GM19467 (cell line): ENCODE data around the gene ADGRL2.
"Not testable (repeated sequence)": the region's sequence is repeated elsewhere in the genome, so short reads cannot be mapped to it uniquely, and the experiment has no call there.

Source experiments
- ATAC-seq: cut with Tn5 transposase; IDR thresholded peaks from one replicate; pipeline ENCODE4 v1.9.1; 2021; ENCODE audit warnings: mild to moderate bottlenecking, moderate library complexity; ENCODE audit not compliant: unreplicated experiment

Gene ADGRL2

GRCh38 chr1:81846630-81847029 is 45.9 kb downstream of the ADGRL2 start:
- ATAC-seq = no peak

- ATAC-seq = no peak
Observed at GRCh38 chr1:81847063-81847462, 46.3 kb downstream of the ADGRL2 start.

- no peak for ATAC-seq
Observed at GRCh38 chr1:81848880-81849682, 48.3 kb downstream of the ADGRL2 start.

- no peak for ATAC-seq
Observed at GRCh38 chr1:81850031-81850430, 49.3 kb downstream of the ADGRL2 start.

GRCh38 chr1:81850495-81850894 is 49.8 kb downstream of the ADGRL2 start:
- no peak for ATAC-seq

GRCh38 chr1:81851217-81851616 is 50.5 kb downstream of the ADGRL2 start:
- no peak for ATAC-seq

- ATAC-seq = no peak
Observed at GRCh38 chr1:81852961-81853360, 52.2 kb downstream of the ADGRL2 start.

- ATAC-seq = no peak
Observed at GRCh38 chr1:81867235-81867634, 66.5 kb downstream of the ADGRL2 start.

GRCh38 chr1:81869307-81869706 is 68.6 kb downstream of the ADGRL2 start:
- ATAC-seq = no peak

GRCh38 chr1:81871091-81871490 is 70.4 kb downstream of the ADGRL2 start:
- not testable (repeated sequence) for ATAC-seq

- no peak for ATAC-seq
Observed at GRCh38 chr1:81873946-81874345, 73.2 kb downstream of the ADGRL2 start.

GRCh38 chr1:81874461-81874860 is 73.7 kb downstream of the ADGRL2 start:
- ATAC-seq = no peak

GRCh38 chr1:81874940-81875339 is 74.2 kb downstream of the ADGRL2 start:
- ATAC-seq = no peak

GRCh38 chr1:81876901-81877733 is 76.4 kb downstream of the ADGRL2 start:
- no peak for ATAC-seq

- ATAC-seq = no peak
Observed at GRCh38 chr1:81877940-81878339, 77.2 kb downstream of the ADGRL2 start.

GRCh38 chr1:81878538-81878937 is 77.8 kb downstream of the ADGRL2 start:
- no peak for ATAC-seq

GRCh38 chr1:81880781-81881180 is 80.0 kb downstream of the ADGRL2 start:
- no peak for ATAC-seq

GRCh38 chr1:81885291-81885690 is 84.6 kb downstream of the ADGRL2 start:
- no peak for ATAC-seq

GRCh38 chr1:81886292-81886691 is 85.6 kb downstream of the ADGRL2 start:
- ATAC-seq = not testable (repeated sequence)

- ATAC-seq = no peak
Observed at GRCh38 chr1:81887421-81888144, 86.8 kb downstream of the ADGRL2 start.

GRCh38 chr1:81889166-81889565 is 88.4 kb downstream of the ADGRL2 start:
- no peak for ATAC-seq
